ENCODE results near the gene RALGPS1.
A peak's percentile ranks its signal among the peaks of the same experiment; 100 is the strongest.

The RALGPS1 gene

GRCh38 chr9:126914458-126915280 is at the start of gene RALGPS1:
TSS of gene RALGPS1 (plus strand) at chr9:126914782. CDS start at chr9:126962290, 47,508 bp downstream.
- DNase-seq (ENCODE audit: low read depth), result peak; percentile 96

DNA sequence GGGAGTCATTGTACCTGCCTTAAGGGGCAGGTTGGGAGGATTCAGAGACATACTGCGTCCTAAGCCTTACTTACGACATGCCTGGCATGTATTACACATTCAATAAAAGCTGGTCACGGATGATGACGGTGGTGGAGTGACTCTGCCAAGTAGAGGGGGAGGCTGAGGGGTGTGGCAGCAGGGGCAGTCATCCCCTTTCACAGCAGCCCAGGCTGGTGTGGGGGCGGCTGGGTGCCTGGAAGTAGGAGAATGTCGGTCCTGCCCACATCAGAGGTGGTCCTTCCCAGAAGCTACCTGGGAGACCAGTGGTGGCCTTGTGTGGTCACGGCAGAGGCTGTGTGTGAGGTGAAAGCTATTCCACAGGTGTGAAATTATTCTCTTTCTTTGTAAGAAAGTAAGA is 45.2 kb upstream of the RALGPS1 start:
- no peak for DNase-seq (ENCODE audit: low read depth)

- DNase-seq (ENCODE audit: low read depth), result no peak
Measured at GRCh38 chr9:126872516-126872915, 42.1 kb upstream of the RALGPS1 start.

- DNase-seq (ENCODE audit: low read depth), result no peak
Measured at GRCh38 chr9:126874546-126875314, 39.9 kb upstream of the RALGPS1 start.

DNA sequence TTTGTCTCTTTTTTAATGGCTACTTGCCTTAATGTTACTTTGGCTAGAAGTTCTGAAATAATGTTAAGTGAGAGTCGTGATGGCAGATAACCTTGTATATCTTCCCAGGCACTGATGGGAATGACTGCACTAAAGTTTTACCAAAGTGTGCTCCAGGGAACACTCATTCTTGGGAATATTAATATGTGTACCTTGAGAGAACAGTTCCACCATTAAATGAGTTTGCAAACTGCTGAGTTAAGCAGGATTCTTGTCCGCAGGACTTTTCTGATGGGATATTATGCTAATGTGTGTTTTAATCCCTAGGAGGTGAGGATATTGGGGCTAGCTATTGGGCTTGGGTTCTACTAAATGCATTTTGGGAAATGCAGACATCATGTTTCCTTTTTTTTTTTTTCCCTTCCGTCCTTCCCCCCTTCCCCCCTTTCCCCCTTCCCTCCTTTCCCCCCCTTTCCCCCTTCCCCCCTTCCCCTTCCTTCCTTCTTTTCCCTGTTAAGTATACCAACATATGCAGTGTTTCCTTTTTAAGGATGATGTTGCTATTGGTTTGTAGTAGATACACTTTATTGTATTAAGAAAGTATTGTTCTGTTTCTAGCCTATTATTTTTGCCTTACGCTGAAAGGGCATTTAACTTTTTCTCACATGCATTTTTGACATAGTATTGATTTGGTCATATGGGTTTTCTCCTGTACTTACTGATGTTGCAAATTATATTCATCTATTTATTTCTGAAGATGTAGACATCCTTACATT is 38.6 kb upstream of the RALGPS1 start:
- no peak for DNase-seq (ENCODE audit: low read depth)

GRCh38 chr9:126876531-126876930 is 38.1 kb upstream of the RALGPS1 start:
- DNase-seq (ENCODE audit: low read depth), result no peak

DNA sequence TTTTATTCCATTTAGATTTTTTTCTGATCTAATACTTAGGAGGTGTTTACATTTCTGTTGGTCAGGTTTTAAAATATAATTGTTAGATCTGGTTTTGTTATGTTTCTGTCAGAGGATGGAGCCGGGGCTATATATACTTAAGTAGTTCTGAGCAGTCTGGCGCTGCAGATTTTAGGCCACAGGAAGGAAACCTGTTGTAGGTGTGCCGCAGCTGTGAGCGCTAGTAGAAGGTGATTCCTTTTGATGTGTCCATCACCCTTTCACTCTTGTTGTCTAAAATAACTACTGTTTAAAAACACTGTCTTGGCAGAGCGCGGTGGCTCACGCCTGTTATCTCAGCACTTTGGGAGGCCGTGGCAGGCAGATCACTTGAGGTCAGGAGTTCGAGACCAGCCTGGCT is 37.2 kb upstream of the RALGPS1 start:
- DNase-seq (ENCODE audit: low read depth), result no peak

DNA sequence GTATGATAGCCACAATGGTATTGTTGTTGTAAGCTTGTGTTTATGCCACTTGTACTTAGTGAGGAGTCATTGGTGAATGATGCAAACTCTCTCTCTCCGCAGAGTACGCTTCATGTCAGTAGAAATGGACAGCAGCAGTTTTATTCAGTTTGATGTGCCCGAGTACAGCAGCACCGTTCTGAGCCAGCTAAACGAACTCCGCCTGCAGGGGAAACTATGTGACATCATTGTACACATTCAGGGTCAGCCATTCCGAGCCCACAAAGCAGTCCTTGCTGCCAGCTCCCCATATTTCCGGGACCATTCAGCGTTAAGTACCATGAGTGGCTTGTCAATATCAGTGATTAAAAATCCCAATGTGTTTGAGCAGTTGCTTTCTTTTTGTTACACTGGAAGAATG is 35.3 kb upstream of the RALGPS1 start:
- no peak for DNase-seq (ENCODE audit: low read depth)

- no peak for DNase-seq (ENCODE audit: low read depth)
Measured at GRCh38 chr9:126880226-126880946, 34.2 kb upstream of the RALGPS1 start.

- DNase-seq (ENCODE audit: low read depth), result no peak
Measured at GRCh38 chr9:126880947-126881332, 33.6 kb upstream of the RALGPS1 start.

- DNase-seq (ENCODE audit: low read depth), result no peak
Measured at GRCh38 chr9:126882746-126883145, 31.8 kb upstream of the RALGPS1 start.

GRCh38 chr9:126883636-126884035 is 30.9 kb upstream of the RALGPS1 start:
- DNase-seq (ENCODE audit: low read depth), result no peak

DNA sequence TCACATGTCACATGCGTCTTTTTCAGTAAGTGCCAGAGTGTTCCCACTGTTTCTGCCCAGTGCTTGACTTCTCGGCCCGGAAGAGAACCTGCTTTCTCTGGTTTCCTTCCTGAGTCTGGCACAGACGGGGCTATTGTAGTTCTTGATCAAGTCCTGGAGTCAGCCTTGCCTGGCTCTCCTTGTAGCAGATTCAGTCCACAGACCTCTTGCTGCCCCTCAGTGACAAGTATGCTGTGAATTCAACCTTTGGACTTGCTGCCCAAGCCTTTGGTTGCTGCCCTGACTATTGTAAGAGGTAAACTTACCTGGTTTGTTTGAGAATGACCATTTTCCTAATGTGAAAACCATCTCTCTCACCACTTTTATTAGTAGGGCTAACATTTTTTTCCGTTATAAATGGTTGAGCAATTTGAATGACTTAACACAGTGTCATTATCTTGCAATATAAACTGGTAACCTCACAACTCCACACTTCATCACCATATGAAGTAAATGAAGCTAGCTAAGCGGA is 29.4 kb upstream of the RALGPS1 start:
- peak; percentile 18 for DNase-seq (ENCODE audit: low read depth)

- no peak for DNase-seq (ENCODE audit: low read depth)
Measured at GRCh38 chr9:126886034-126886822, 28.4 kb upstream of the RALGPS1 start.

- no peak for DNase-seq (ENCODE audit: low read depth)
Measured at GRCh38 chr9:126886897-126887296, 27.7 kb upstream of the RALGPS1 start.

GRCh38 chr9:126891676-126892075 is 22.9 kb upstream of the RALGPS1 start:
- no peak for DNase-seq (ENCODE audit: low read depth)

GRCh38 chr9:126893079-126893478 is 21.5 kb upstream of the RALGPS1 start:
- DNase-seq (ENCODE audit: low read depth), result no peak

DNA sequence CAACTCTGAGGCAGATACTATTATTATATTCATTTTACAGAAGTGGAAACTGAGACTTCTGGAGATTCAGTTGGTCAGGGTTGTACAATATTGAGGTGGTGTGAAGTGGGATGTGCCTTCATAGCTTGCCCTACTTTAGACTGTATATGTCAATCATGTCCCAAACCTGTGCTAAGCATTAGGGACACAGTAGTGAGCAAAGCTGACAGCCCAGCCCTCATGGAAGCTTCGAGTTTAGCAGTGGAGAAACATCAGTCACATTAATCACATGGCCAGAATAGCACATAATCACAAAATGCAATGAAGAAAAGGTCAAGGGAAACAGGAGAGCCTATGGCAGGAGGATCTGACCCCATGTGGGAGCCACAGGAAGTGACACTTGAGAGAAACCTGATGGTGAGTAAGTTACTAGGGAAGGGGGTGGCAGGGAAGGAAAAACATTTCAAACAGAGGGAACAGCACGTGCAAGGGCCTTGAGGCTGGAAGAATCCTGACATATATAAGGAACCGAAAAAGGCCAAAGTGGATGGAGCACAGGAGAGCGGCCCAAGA is 20.5 kb upstream of the RALGPS1 start:
- no peak for DNase-seq (ENCODE audit: low read depth)

- DNase-seq (ENCODE audit: low read depth), result no peak
Measured at GRCh38 chr9:126902210-126902609, 12.4 kb upstream of the RALGPS1 start.

DNA sequence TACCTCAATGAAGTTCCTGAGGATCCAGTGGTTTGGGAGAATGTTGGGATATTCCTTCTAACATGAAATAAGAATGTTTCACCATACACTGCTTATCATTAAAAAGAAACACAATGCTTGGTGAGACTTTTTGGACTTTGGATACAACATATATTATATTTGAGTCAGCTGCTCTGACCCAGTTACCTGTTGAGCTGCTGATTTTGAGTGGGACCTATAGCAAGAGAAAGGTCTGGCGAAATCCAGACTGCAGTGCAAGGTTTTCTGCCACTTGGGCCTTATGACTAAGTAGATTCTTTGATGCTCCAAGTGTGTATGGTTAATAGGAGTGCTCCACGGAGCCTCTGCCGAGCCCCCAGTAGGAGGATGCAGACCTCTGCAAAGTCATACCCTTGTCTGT is 10.0 kb upstream of the RALGPS1 start:
- no peak for DNase-seq (ENCODE audit: low read depth)

GRCh38 chr9:126906091-126906490 is 8.5 kb upstream of the RALGPS1 start:
- DNase-seq (ENCODE audit: low read depth), result no peak

Data from iris pigment epithelial cell (primary cell).